HEK293T (cell line): ENCODE measurements around the gene PLP1.

Experiments
- ARNT ChIP-seq: fragments of 450-650 bp; IDR thresholded peaks from 2 replicates; pipeline ENCODE4 v1.6.1; 2017; ENCODE audit warnings: mild to moderate bottlenecking
- BHLHE40 ChIP-seq: fragments of 450-650 bp; IDR thresholded peaks from 2 replicates; pipeline ENCODE4 v1.6.1; 2016; ENCODE audit warnings: mild to moderate bottlenecking, moderate library complexity, borderline replicate concordance
- CTBP1 ChIP-seq: fragments of 450-650 bp; IDR thresholded peaks from 2 replicates; pipeline ENCODE4 v1.6.1; 2016; ENCODE audit warnings: borderline replicate concordance
- ELF4 ChIP-seq: fragments of 450-650 bp; IDR thresholded peaks from 2 replicates; pipeline ENCODE4 v1.6.1; 2017; ENCODE audit warnings: antibody characterized with exemption
- FOXA1 ChIP-seq: fragments of 450-650 bp; IDR thresholded peaks from 2 replicates; pipeline ENCODE4 v1.6.1; 2016; ENCODE audit warnings: mild to moderate bottlenecking
- FOXK2 ChIP-seq: fragments of 450-650 bp; IDR thresholded peaks from 2 replicates; pipeline ENCODE4 v1.6.1; 2016; ENCODE audit warnings: mild to moderate bottlenecking
- FOXM1 ChIP-seq: fragments of 450-650 bp; IDR thresholded peaks from 2 replicates; pipeline ENCODE4 v1.6.1; 2017; ENCODE audit warnings: mild to moderate bottlenecking, borderline replicate concordance
- HDGF ChIP-seq: fragments of 450-650 bp; IDR thresholded peaks from 2 replicates; pipeline ENCODE4 v1.6.1; 2017; ENCODE audit warnings: antibody characterized with exemption, borderline replicate concordance
- LEF1 ChIP-seq: fragments of 450-650 bp; IDR thresholded peaks from 2 replicates; pipeline ENCODE4 v1.6.1; 2017; ENCODE audit warnings: mild to moderate bottlenecking, borderline replicate concordance
- SP1 ChIP-seq: fragments of 450-650 bp; IDR thresholded peaks from 2 replicates; pipeline ENCODE4 v1.6.1; 2017
- SUZ12 ChIP-seq: fragments of 450-650 bp; IDR thresholded peaks from 2 replicates; pipeline ENCODE4 v1.6.1; 2016; ENCODE audit warnings: mild to moderate bottlenecking
- TARDBP ChIP-seq: fragments of 450-650 bp; IDR thresholded peaks from 2 replicates; pipeline ENCODE4 v1.6.1; 2016
- ZNF384 ChIP-seq: fragments of 450-650 bp; IDR thresholded peaks from 2 replicates; pipeline ENCODE4 v1.6.1; 2016
- TF ChIP-seq, protein P1 (sequence below): fragments of 450-650 bp; IDR thresholded peaks from 2 replicates; pipeline ENCODE4 v1.6.1; 2016

DNA sequence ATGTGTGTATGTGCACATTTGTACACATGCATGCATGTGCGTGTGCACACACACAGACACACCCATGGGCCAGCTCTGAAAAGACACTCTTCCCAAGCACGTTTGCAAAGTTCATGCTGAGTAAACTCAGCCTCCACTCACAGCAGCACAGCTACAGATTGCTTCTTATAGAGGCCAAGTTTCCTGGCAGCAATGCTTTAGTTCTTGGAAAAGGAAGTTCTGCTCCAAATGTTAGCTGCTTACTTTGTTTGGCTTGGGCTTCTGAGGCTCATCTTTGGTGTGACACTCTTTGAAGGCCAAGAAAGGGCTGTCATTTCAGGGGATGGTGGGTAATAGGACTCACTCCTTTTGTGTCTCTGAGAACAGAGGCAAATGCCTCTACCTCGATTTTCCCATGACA, 6.6 kb downstream of the PLP1 start:
- TF ChIP-seq HDGF (no peak), TARDBP (no peak), SUZ12 (no peak), BHLHE40 (no peak), CTBP1 (no peak), FOXM1 (no peak), ZNF384 (no peak), LEF1 (no peak), FOXA1 (no peak), SP1 (no peak), ARNT (no peak), FOXK2 (no peak), ELF4 (no peak)
- TF ChIP-seq, protein P1, sequence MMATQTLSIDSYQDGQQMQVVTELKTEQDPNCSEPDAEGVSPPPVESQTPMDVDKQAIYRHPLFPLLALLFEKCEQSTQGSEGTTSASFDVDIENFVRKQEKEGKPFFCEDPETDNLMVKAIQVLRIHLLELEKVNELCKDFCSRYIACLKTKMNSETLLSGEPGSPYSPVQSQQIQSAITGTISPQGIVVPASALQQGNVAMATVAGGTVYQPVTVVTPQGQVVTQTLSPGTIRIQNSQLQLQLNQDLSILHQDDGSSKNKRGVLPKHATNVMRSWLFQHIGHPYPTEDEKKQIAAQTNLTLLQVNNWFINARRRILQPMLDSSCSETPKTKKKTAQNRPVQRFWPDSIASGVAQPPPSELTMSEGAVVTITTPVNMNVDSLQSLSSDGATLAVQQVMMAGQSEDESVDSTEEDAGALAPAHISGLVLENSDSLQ = no peak
